CD4-positive, alpha-beta T cell treated with Interleukin-2 at 100 ng/mL for 4 hours (primary cell): Measurements from ENCODE around the gene GSDMA.
"Not testable (repeated sequence)": the region's sequence is repeated elsewhere in the genome, so short reads cannot be mapped to it uniquely, and the experiment has no call there.

ENCODE experiments used
- DNase-seq: peaks from one replicate; pipeline ENCODE4 v3.0.0-alpha.2; 2020; ENCODE audit warnings: low spot score

The GSDMA gene

DNA sequence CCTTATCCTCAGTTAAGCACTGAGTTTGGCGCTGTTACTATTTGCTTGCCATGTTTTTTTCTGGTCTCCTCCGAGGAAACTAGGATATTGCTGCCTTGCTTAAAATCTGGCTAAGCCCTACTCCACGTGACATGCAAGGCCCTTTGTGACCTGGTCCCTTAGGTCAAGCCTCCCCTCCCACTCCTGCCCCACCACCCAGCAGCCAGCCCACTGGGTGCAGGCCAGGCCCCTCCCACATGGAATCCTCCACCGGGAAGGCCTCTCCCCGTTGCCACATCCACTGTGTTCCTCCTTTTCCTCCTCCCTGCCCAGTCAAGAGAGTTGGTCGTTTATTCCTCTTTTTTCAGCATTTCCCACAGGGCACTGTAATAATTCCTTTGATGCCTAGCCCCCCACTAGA, 34.0 kb downstream of the GSDMA start:
- DNase-seq: no peak

DNA sequence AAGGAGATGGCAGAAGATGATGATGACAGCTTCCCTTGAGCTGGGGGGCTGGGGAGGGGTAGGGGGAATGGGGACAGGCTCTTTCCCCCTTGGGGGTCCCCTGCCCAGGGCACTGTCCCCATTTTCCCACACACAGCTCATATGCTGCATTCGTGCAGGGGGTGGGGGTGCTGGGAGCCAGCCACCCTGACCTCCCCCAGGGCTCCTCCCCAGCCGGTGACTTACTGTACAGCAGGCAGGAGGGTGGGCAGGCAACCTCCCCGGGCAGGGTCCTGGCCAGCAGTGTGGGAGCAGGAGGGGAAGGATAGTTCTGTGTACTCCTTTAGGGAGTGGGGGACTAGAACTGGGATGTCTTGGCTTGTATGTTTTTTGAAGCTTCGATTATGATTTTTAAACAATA, 34.7 kb downstream of the GSDMA start:
- no peak for DNase-seq

DNA sequence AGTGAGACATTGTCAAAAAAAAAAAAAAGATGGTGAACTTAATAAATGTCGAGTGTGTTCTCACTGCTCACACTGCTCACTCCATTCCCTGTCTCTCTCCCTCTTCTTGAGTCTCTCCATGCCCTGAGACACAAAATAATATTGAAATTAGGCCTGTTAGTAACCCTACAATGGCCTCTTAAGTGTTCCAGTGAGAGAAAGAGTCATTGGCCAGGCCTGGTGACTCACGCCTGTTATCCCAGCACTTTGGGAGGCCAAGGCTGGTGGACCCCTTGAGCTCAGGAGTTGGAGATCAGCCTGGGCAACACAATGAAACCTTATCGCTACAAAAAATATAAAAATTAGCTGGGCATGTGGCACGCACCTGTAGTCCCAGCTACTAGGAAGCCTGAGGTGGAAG, 36.3 kb downstream of the GSDMA start:
- no peak for DNase-seq

DNA sequence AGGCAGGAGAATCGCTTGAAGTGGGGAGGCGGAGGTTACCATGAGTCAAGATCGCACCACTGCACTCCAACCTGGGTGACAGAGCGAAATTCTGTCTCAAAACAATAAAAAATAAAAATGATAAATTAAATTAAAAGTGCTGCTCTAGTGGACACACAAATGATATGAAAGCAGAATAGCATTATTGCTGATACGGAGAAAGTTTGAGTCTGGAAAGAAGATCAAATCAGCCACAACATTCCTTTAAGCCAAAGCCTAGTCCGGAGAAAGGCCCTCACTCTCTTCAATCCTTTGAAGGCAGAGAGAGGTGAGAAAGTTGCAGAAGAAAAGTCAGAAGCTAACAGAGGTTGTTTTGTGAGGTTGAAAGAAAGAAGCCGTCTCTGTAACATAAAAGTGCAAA, 37.4 kb downstream of the GSDMA start:
- no peak for DNase-seq

DNA sequence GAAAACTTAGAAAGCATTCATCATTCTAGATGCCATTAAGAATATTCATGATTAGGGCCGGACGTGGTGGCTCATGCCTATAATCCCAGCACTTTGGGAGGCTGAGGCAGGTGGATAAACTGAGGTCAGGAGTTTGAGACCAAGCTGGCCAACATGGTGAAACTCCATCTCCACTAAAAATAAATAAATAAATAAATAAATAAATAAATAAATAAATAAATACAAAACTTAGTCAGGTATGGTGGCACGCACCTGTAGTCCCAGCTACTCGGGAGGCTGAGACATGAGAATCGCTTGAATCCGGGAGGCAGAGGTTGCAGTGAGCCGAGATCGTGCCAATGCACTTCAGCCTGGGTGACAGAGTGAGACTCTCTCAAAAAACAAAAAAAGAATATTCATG, 38.5 kb downstream of the GSDMA start:
- not testable (repeated sequence) for DNase-seq

DNA sequence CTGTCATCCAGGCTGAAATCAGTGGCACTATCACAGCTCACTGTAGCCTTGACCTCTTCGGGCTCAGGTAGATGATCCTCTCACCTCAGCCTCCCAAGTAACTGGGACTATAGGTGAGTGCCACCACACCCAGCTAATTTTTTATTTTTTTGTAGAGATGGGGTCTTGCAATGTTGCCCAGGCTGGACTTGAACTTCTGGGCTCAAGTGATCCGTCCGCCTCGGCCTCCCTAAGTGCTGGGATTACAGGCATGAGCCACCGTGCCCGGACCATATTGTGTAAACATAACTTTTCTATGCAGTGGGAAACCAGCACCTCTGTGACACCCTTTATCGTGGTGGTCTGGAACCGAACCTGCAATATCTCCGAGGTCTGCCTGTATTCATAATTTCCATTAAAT, 41.3 kb downstream of the GSDMA start:
- no peak for DNase-seq

DNA sequence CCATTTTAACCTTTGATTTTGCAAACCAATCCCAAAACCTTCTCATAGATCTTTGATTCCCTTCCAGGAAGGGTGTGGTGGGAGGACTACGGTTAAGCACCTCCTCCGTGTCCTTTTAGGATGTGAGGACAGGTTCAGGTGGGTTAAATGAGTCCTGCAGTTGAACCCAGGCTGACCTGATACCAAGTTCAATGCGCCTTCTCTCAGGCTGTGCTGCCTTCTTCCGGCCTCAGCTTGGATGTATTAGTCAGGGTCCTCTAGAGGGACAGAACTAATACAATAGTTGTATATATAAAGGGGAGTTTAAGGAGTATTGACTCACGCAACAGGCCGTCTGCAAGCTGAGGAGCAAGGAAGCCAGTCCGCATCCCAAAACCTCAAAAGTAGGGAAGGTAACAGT, 41.9 kb downstream of the GSDMA start:
- no peak for DNase-seq

DNA sequence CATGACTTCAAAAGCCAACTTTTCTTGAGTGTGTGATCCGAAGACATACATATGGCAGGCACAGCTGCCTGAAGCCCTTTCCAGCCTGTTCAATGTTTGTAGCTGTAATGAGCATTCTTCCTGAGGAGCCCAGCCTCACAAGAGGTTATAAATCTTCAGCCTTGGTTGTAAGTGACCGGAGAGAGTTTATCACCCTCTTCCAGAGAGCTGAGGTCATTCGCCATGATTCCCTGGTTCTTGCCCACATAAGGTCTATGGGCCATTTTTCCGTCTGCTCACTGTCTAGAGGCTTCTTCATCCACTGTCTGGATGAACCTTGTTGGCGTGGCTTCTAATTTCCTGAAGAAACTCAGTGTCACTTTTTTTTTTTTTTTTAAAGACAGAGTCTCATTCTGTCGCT, 42.7 kb downstream of the GSDMA start:
- no peak for DNase-seq

DNA sequence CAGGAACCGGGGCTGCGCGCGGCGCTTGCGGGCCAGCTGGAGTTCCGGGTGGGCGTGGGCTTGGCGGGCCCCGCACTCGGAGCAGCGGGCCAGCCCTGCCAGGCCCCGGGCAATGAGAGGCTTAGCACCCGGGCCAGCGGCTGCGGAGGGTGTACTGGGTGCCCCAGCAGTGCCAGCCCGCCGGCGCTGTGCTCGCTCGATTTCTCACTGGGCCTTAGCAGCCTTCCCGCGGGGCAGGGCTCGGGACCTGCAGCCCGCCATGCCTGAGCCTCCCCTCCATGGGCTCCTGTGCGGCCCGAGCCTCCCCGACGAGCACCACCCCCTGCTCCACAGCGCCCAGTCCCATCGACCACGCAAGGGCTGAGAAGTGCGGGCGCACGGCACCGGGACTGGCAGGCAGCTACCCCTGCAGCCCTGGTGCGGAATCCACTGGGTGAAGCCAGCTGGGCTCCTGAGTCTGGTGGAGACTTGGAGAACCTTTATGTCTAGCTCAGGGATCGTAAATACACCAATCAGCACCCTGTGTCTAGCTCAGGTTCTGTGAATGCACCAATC, 48.2 kb downstream of the GSDMA start:
- DNase-seq: not testable (repeated sequence)

DNA sequence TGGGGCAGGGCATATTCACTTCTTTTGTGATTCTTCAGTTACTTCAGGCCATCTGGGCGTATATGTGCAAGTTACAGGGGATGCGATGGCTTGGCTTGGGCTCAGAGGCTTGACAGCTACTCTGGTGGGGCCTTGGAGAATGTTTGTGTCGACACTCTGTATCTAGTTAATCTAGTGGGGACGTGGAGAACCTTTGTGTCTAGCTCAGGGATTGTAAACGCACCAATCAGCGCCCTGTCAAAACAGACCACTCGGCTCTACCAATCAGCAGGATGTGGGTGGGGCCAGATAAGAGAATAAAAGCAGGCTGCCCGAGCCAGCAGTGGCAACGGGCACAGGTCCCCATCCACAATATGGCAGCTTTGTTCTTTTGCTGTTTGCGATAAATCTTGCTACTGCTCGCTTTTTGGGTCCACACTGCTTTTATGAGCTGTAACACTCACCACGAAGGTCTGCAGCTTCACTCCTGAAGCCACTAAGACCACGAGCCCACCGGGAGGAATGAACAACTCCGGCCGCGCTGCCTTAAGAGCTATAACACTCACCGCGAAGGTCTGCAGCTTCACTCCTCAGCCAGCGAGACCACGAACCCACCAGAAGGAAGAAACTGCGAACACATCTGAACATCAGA, 49.3 kb downstream of the GSDMA start:
- DNase-seq: not testable (repeated sequence)

DNA sequence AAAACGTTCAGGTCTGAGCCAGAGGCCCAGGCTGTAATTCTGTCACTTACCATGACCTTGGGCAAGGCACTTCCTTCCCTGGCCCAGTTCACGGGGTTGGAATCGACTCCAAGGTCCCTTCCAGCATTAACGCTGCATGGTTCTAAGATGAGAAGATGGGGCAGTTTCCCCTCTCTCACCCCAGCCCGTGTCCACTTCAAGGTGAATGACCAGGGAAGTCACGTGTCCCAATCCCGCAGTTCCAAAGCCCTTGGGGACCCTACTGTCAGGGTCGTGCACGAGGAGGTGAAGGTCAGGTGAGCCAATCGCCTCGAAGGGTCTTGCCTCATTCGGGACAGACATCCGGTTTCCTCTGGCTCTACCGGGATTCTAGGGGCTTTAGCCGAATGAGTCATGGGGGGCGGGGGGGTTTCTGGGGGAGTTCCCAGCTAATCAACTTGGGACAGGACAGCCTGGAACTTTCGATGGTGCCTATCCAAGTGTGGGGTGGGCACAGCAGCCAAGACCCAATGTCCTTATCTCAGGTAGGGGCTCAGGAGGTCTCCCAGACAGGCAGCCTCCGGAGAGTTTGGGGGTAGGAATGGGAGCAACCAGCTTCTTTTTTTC, 51.7 kb downstream of the GSDMA start:
- no peak for DNase-seq

DNA sequence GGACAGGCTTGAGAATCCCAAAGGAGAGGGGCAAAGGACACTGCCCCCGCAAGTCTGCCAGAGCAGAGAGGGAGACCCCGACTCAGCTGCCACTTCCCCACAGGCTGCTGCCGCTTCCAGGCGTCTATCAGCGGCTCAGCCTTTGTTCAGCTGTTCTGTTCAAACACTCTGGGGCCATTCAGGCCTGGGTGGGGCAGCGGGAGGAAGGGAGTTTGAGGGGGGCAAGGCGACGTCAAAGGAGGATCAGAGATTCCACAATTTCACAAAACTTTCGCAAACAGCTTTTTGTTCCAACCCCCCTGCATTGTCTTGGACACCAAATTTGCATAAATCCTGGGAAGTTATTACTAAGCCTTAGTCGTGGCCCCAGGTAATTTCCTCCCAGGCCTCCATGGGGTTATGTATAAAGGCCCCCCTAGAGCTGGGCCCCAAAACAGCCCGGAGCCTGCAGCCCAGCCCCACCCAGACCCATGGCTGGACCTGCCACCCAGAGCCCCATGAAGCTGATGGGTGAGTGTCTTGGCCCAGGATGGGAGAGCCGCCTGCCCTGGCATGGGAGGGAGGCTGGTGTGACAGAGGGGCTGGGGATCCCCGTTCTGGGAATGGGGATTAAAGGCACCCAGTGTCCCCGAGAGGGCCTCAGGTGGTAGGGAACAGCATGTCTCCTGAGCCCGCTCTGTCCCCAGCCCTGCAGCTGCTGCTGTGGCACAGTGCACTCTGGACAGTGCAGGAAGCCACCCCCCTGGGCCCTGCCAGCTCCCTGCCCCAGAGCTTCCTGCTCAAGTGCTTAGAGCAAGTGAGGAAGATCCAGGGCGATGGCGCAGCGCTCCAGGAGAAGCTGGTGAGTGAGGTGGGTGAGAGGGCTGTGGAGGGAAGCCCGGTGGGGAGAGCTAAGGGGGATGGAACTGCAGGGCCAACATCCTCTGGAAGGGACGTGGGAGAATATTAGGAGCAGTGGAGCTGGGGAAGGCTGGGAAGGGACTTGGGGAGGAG, 52.5 kb downstream of the GSDMA start, which contains the start of gene CSF3:
Gene CSF3 (plus strand): TSS at position 436 of the 993 bp plus-strand sequence. CDS start 35 bp downstream, at position 471.
- no peak for DNase-seq

DNA sequence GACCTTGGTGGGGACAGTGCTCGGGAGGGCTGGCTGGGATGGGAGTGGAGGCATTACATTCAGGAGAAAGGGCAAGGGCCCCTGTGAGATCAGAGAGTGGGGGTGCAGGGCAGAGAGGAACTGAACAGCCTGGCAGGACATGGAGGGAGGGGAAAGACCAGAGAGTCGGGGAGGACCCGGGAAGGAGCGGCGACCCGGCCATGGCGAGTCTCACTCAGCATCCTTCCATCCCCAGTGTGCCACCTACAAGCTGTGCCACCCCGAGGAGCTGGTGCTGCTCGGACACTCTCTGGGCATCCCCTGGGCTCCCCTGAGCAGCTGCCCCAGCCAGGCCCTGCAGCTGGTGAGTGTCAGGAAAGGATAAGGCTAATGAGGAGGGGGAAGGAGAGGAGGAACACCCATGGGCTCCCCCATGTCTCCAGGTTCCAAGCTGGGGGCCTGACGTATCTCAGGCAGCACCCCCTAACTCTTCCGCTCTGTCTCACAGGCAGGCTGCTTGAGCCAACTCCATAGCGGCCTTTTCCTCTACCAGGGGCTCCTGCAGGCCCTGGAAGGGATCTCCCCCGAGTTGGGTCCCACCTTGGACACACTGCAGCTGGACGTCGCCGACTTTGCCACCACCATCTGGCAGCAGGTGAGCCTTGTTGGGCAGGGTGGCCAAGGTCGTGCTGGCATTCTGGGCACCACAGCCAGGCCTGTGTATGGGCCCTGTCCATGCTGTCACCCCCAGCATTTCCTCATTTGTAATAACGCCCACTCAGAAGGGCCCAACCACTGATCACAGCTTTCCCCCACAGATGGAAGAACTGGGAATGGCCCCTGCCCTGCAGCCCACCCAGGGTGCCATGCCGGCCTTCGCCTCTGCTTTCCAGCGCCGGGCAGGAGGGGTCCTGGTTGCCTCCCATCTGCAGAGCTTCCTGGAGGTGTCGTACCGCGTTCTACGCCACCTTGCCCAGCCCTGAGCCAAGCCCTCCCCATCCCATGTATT, 53.5 kb downstream of the GSDMA start:
- no peak for DNase-seq

DNA sequence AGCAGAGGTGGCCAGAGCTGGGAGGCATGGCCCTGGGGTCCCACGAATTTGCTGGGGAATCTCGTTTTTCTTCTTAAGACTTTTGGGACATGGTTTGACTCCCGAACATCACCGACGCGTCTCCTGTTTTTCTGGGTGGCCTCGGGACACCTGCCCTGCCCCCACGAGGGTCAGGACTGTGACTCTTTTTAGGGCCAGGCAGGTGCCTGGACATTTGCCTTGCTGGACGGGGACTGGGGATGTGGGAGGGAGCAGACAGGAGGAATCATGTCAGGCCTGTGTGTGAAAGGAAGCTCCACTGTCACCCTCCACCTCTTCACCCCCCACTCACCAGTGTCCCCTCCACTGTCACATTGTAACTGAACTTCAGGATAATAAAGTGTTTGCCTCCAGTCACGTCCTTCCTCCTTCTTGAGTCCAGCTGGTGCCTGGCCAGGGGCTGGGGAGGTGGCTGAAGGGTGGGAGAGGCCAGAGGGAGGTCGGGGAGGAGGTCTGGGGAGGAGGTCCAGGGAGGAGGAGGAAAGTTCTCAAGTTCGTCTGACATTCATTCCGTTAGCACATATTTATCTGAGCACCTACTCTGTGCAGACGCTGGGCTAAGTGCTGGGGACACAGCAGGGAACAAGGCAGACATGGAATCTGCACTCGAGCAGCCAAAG, 54.7 kb downstream of the GSDMA start:
- no peak for DNase-seq

DNA sequence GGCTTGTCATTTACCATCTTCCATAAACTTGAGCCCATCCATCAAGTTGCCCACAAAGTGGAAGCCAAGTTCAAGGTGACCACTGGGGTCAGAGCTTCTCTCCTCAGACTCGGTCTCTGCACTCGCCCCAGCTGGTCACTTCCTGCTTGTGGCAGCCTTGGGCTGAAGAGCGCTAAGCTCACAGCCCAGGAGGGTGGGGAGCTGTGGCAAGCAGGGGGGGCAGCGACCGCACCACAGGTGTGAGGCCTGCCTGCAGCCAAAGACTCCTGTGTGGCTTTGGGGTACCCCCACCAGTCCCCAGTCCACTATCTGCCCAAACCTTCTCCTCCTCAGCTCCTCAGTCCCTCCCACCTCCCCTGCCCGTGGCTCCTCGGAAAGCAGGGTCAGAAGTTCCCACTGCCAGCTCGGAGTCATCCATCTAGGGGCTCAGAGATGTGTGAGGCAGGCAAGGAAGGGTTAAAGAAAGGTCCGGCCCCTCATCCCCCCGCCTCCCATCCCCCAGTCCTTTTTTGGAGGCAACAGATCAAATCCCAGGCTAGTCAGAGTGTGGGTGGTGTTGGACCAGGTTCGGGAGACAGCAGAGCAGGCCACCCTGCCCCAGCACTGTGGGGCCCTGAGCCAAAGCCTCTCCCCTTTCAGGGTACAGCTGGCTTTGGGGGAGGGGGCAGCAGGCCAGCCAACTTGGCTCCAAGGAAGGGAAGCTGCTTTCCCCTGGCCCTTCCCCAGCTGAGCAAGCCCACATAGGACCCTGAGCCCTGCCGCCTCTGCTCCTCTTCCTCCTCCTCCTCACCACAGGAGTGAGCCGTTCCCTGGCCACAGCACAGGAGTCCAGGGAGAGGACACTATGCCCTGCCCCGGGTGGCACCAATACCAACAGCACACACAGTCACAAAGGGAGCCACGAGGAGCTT, 55.7 kb downstream of the GSDMA start:
- no peak for DNase-seq

DNA sequence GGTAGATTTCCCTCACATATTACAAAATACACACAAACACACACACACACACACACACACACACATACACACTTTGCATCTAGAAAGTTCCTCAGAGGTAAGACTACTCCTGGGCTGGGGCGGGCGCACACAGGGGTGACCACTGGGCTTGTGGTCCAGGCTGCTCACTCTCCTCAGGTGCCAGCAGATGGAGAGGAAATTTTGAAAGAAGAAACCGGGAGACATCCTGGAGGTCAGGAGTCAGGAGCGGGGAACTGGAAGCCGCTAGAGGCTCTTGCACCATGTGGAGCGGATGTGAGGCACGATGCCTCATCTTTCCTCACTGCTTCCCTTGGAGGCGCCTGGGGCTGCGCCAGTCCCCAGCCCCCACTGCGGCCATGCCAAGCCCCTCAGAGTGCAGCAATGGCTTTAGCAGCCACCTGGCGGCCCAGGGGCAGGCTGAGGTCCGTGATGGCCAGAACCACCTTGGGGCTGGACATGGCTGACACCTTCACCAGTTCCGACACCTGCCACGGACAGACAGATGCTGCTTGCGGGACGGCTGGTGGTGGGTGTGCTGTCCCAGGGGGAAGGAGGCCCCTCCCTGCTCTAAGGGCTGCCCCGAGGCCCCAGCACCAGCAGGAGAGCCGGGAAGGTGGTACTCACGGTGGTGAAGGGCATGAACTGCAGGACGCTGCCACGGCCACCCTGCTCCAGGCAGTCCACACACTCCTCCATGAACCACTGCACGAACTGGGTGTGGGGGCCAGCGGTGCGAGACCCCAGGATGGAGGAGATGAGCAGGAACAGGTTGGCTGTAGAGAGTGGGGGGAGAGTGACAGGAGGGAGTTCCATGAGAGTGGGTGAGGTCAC, 56.6 kb downstream of the GSDMA start:
- DNase-seq: no peak

DNA sequence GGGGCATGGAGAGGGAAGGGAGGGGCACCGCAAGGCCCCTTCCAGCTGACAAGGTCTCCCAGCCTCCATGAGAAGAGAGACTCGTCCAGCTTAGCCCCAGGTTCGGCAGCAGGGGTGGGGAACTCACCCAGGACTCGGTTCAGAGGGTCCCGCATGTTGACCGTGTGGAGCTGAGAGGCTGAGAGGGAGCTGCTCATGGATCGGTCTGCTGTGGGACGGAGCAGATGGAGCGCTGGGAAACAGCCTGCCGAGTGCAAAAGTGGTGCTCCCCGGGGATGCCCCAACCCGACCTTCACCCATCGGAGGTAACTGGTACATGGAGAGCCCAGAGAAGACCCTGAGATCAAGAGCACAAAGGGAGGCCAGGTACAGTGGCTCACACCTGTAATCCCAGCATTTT, 57.3 kb downstream of the GSDMA start:
- DNase-seq: no peak

DNA sequence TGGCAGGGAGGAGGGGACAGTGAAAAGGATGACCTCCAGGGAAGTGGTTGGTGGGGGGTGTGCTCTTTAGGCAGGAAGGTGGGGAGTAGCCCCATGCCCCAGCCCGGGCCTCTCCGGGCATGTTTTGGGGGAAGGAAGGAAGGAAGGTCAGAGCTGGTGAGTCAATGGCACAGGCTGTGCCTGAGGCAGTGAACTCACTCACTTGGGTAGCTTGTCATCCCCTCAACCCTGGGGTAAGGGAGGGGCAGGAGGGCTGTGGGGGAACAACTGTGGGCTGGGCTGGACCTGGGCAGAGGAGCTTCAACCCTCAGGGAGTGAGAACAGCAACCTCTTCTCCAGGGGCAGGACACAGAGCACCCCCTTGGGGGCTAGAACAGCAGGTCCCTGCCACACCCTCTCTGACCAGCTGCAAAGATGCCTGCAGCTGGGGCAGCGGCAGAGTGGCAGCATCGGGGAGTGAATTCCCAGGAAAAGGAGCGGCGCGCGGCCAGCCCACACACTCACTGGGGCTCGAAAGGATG, 58.7 kb downstream of the GSDMA start:
- DNase-seq: no peak

DNA sequence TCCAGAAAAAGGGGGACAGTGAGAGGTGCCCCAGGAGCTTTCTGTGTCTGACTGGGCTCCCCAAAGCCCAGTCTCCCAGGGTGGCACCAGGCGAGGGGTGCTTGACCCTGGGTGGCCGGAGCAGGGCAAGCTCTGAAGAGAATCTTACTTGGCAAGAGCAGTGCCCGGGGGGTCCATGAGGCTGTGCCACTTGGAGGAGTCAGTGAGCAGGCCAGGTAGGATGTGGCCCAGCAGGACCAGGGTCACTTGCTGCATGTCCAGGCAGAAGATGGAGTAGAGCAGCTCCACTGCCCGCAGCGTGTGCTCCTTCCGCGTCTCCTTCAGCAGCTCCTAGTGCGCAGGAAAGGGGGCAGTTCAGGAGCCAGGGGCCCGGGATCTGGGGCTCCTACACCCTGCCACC, 59.7 kb downstream of the GSDMA start:
- DNase-seq: no peak
